NCI-H2196 (cell line): ENCODE results near the gene PARP6.

ENCODE experiments used
- DNase-seq: peaks from one replicate; lab custom pipeline; 2025; ENCODE audit not compliant: unreplicated experiment; lab: John Stamatoyannopoulos, UW

Gene PARP6

GRCh38 chr15:72231066-72231832 lies 41.1 kb downstream of the PARP6 start, which contains the start of gene PKM:
Gene PKM (minus strand): TSS chr15:72231190. CDS start chr15:72219097, 12,093 bp downstream.
- peak; percentile 90 for DNase-seq

GRCh38 chr15:72230197-72231065 lies 41.9 kb downstream of the PARP6 start:
- peak; percentile 54 for DNase-seq

DNA sequence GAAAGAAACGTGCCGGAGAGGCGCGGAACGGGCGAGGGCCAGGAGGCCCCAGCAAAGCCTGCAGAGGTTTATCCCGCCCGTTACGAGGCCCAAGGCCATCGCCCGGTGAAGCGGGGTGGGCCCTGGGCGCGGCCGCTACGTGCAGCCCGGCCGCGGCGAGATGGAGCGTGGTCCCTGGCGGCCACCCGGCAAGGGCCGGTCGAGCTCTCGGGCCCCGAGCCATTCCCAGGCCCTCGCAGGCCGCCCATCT lies 42.5 kb downstream of the PARP6 start:
- DNase-seq = no peak

DNA sequence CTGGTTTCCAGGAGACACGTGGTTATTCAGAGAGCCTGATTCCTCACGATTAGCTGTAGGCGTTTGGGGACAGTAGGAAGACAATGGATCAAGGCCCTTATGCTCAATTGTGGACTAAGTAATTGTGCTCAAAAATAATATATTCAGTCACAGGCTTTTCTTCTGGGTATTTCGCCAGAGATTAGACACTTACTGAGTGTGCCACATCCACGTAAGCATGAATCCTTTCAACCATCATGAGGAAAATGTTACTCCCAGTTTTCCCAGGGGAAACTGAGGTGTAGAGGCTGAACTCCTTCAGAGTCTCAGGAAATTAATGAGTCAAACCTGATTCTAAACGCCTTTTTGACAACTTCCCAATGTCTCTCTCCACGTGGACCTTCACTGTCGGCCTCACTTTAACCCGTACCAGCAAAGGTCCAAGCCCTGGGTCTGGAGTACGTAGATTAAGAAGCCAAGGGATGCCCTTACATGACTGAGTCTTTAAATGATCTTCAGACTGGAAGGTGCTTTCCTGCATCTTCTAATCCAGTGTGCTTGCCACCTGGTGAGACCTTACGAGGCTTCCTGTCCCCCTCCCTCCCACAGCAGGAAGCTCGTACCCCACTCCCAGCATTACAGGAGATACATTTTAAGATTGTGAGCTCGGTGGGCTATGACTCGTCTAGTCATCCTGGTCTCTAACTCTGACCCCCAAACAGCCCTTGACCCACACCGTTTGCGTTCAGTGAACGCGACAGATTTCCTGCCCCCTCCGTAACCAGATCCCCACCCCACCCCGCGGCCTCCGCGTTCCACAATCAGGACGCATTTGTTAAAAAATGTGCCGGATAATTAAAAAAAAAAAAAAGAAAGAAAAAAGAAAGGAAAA lies 43.0 kb downstream of the PARP6 start:
- DNase-seq = no peak

- DNase-seq = no peak
Observed at GRCh38 chr15:72227720-72228119, 44.6 kb downstream of the PARP6 start.

GRCh38 chr15:72227192-72227586 lies 45.2 kb downstream of the PARP6 start:
- no peak for DNase-seq

GRCh38 chr15:72223278-72223677 lies 49.1 kb downstream of the PARP6 start:
- DNase-seq = no peak

- DNase-seq = peak; percentile 42
Observed at GRCh38 chr15:72222393-72222792, 50.0 kb downstream of the PARP6 start.

DNA sequence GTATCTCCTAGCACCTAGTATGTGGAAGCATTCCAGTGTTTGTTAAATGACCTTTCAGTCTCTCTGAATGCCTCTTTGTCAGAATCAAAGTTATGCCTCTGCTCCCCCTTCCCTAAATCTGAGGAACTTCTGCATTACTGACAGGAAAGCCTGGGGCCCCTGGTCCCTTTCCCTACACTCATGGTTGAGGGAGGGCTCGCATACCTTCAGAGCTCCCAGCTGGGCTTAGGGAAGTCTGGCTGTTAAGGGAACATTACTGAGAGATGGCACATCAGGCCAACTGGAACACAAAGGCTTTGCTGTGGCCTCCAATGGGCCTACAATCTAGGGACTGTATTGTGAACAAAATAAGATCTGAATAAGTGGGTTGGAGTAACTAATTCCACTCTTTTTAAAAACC lies 51.7 kb downstream of the PARP6 start:
- DNase-seq = no peak

- DNase-seq = no peak
Observed at GRCh38 chr15:72217216-72217615, 55.1 kb downstream of the PARP6 start.

DNA sequence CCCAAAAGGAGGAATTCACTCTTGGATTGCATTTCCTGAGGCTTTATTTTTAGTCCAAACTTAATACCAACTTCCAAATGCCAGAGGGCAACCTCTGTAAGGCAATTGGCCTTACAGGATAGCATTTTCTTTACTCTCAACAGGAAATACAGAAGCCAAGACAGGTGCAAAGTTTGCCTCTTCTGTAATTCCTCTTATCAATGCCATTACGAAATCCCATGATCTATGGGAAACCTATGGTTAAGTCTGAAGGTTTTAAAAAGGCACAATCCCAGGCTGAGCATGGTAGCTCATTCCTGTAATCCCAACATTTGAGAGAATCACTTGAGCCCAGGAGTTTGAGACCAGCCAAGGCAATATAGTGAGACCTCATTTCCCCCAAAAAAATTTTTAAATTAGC lies 56.3 kb downstream of the PARP6 start:
- no peak for DNase-seq

- no peak for DNase-seq
Observed at GRCh38 chr15:72207558-72208085, 64.7 kb downstream of the PARP6 start.

DNA sequence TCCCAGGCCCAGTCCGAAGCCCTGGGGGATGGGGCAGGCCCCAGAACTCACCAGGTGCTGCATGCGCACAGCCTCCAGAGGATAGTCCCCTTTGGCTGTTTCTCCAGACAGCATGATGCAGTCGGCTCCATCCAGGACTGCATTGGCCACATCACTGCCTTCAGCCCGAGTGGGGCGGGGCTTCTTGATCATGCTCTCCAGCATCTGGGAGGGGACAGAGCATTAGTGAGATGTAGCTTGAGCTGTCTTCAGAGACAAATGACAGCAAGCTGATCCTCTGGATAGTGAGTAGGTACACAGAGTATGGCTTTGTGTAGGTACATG lies 65.7 kb downstream of the PARP6 start:
- DNase-seq = no peak

- DNase-seq = no peak
Observed at GRCh38 chr15:72205896-72206676, 66.3 kb downstream of the PARP6 start.

GRCh38 chr15:72205273-72205672 lies 67.1 kb downstream of the PARP6 start:
- DNase-seq = no peak

GRCh38 chr15:72203507-72203837 lies 68.9 kb downstream of the PARP6 start:
- DNase-seq = peak; percentile 88

- DNase-seq = no peak
Observed at GRCh38 chr15:72202801-72203506, 69.4 kb downstream of the PARP6 start.

DNA sequence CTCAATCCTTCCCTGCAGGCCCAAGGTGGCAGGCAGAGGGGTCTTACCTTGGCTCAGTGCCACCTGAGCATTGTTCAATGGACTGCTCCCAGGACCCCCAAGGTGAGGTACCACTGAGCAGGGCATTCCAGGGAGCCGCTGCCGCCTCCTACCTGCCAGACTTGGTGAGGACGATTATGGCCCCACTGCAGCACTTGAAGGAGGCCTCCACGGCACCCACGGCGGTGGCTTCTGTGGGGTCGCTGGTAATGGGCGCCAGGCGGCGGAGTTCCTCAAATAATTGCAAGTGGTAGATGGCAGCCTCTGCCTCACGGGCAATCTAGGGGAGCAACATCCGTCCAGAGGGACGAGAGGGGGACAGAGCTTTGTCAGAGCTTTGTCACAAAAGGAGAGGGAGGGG lies 70.1 kb downstream of the PARP6 start:
- no peak for DNase-seq

- no peak for DNase-seq
Observed at GRCh38 chr15:72201391-72201921, 70.9 kb downstream of the PARP6 start.
